ENCODE measurements around the gene SPATA13.

SPATA13 gene

GRCh38 chr13:24231377-24231776 lies 70.9 kb downstream of the SPATA13 start:
- Histone ChIP-seq H3K4me1 (peaks cover 0 to 2% (median 0%) of the 10 kb centered on the region in 4 donors), H3K36me3 (no peaks in the 10 kb centered on the region), H3K27ac (no peak overlapping the region), H3K9me3 (no peaks in the 10 kb centered on the region), H3K4me3 (no peak overlapping the region), H3K27me3 (no peaks in the 10 kb centered on the region)
- intact Hi-C loops (cut with DNase I; ENCODE audit: low total_unique reads): no loop called here
- no peak for DNase-seq
- no peak for TF ChIP-seq CTCF (IDR thresholded peaks at IDR 0.05)

GRCh38 chr13:24232037-24232436 lies 71.5 kb downstream of the SPATA13 start:
- Histone ChIP-seq H3K27me3 (no peaks in the 10 kb centered on the region), H3K27ac (no peak overlapping the region), H3K9me3 (no peaks in the 10 kb centered on the region), H3K4me3 (no peak overlapping the region), H3K4me1 (peaks cover 0 to 2% (median 0%) of the 10 kb centered on the region in 4 donors), H3K36me3 (no peaks in the 10 kb centered on the region)
- no peak for TF ChIP-seq CTCF (IDR thresholded peaks at IDR 0.05)
- no peak for DNase-seq
- intact Hi-C loops (cut with DNase I; ENCODE audit: low total_unique reads): no loop called here

GRCh38 chr13:24232474-24232873 lies 72.0 kb downstream of the SPATA13 start:
- no peaks in the 10 kb centered on the region for H3K36me3 ChIP-seq
- H3K27me3 ChIP-seq: no peaks in the 10 kb centered on the region
- intact Hi-C loops (cut with DNase I; ENCODE audit: low total_unique reads): no loop called here
- no peak overlapping the region for H3K4me3 ChIP-seq
- H3K9me3 ChIP-seq: no peaks in the 10 kb centered on the region
- no peak overlapping the region for H3K27ac ChIP-seq
- no peak for TF ChIP-seq CTCF (IDR thresholded peaks at IDR 0.05)
- peaks cover 0 to 2% (median 0%) of the 10 kb centered on the region in 4 donors for H3K4me1 ChIP-seq
- DNase-seq: no peak

GRCh38 chr13:24233351-24233901 lies 72.9 kb downstream of the SPATA13 start:
- Histone ChIP-seq H3K4me1 (peaks cover 0 to 2% (median 0%) of the 10 kb centered on the region in 4 donors), H3K27ac (peak overlapping the region in 1 of 2 donors; percentile 26), H3K9me3 (no peaks in the 10 kb centered on the region), H3K4me3 (no peak overlapping the region), H3K36me3 (no peaks in the 10 kb centered on the region), H3K27me3 (no peaks in the 10 kb centered on the region)
- no peak for DNase-seq
- no peak for TF ChIP-seq CTCF (IDR thresholded peaks at IDR 0.05)
- intact Hi-C loops (cut with DNase I; ENCODE audit: low total_unique reads): no loop called here

GRCh38 chr13:24234200-24234915 lies 73.8 kb downstream of the SPATA13 start:
- DNase-seq: no peak
- Histone ChIP-seq H3K4me1 (peaks cover 0 to 2% (median 0%) of the 10 kb centered on the region in 4 donors), H3K27me3 (no peaks in the 10 kb centered on the region), H3K27ac (no peak overlapping the region), H3K4me3 (no peak overlapping the region), H3K36me3 (no peaks in the 10 kb centered on the region), H3K9me3 (no peaks in the 10 kb centered on the region)
- intact Hi-C loops (cut with DNase I; ENCODE audit: low total_unique reads): no loop called here
- no peak for TF ChIP-seq CTCF (IDR thresholded peaks at IDR 0.05)
